GM19455 (cell line): ENCODE results near the gene PIK3C2B.
A peak's percentile ranks its signal among the peaks of the same experiment; 100 is the strongest.

Source experiments
- ATAC-seq: cut with Tn5 transposase; IDR thresholded peaks from one replicate; pipeline ENCODE4 v1.9.1; 2021; ENCODE audit not compliant: unreplicated experiment

The PIK3C2B gene

GRCh38 chr1:204461331-204462228 is 33.0 kb downstream of the PIK3C2B start:
- no peak for ATAC-seq

DNA sequence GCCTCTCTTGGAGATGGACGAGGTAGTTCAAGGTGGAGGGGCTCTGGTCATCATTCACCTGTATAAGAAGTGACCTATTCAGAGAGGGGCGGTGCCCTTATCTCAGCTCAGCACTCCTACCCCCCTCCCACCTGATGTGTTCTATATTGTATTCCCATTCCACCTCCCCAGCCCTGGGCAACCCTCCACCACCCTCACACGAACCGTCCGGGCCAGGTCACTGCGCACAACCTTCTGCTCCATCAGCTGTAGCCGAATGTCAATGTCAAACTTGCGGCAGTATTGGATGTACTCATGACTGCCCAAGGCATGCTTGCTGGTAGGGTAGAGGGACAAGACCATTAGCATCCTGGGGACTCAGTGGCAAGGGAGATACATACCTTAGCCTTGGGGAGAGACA is 34.3 kb downstream of the PIK3C2B start:
- ATAC-seq: no peak

- ATAC-seq: no peak
Observed at GRCh38 chr1:204459706-204460105, 34.9 kb downstream of the PIK3C2B start.

DNA sequence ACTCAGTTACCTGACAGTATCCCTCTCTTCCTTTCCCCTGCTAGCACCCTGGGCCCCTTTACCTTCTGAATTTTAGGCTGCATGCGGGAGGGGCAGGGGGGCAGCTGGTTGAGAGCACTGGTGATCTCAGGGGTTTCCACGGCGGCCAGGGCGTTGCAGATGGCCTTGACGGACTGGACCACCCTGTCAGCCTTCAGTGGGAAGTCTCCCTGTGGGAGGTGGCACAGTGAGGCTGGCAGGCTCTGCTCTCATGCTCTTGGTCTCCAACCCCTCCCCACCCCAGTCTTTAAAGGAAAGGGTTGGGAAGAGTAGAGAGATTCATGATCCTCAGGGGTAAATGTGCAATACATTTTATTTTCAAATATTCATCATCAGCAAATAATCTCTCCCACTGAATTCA is 36.9 kb downstream of the PIK3C2B start:
- no peak for ATAC-seq

GRCh38 chr1:204456826-204457442 is 37.7 kb downstream of the PIK3C2B start:
- no peak for ATAC-seq

DNA sequence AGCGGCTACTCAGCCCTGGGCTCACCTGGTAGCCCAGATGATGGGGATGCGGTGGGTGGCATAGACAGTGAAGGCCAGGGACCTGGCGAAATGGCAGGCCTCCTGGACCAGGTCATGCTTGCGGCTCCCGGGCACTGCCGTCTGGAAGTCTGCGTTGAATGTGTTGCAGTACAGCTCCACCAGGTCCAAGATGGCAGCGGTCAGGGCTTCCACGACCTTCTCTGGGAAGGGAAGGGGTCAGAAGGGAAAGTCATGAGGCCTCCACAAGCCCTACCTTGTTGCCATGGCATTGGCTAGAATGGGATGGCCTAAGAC is 38.8 kb downstream of the PIK3C2B start:
- ATAC-seq: no peak

DNA sequence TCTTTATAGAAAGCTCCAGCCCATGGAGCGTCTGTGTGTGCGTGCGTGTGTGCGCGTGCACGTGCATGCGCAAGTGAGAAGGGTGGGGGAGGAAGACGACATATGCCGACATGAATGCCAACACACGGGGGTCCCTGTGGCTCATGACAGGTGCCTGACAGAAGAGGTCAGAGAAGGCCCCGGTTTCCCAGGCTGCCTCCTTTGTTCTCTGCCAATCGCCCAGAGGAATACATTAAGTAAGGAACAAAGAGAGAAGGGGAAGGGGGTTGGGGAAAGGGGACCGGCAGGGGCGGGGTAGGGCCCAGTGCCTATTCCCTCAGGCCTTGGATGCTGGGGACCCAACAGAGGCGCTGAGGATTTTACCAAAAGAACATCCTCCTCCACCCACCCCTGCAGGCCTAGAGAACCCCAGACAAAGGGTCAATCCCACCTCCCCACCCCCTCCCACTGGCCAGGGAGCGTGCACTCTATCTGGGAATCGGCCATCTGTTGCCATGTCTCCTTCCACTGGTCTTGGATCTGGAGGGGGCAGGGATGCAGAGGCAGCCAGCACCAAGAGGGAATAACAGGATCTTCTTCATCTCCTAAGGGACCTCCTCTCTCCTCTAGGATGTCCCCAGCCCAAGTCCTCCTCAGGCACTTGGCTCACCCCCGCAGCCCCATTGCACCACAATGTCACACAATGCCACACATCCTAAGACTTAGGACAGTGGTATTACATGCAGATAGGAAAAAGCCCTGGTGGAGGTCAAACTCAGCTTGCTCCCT is 39.4 kb downstream of the PIK3C2B start:
- no peak for ATAC-seq

DNA sequence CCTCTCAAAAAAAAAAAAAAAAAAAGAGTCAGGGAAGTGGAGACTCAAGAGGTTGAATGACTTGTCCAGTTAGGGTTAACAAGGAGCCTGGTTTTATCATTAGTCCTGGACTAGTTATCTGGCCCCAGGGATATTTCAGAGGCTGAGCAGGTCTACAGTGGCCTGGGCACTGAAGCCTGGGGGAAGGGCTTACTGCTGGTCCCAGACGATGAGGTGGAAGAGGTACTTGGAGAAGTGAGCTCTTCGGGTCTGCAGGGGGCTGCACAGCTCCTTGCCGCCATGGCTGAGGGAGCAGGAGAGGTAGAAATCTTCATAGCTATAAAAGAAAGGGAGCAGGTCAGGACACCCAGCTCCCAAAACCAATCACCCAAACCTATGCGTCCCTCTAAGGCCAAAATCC is 40.1 kb downstream of the PIK3C2B start:
- ATAC-seq: no peak

GRCh38 chr1:204453141-204453772 is 41.3 kb downstream of the PIK3C2B start:
- peak; percentile 63 for ATAC-seq

DNA sequence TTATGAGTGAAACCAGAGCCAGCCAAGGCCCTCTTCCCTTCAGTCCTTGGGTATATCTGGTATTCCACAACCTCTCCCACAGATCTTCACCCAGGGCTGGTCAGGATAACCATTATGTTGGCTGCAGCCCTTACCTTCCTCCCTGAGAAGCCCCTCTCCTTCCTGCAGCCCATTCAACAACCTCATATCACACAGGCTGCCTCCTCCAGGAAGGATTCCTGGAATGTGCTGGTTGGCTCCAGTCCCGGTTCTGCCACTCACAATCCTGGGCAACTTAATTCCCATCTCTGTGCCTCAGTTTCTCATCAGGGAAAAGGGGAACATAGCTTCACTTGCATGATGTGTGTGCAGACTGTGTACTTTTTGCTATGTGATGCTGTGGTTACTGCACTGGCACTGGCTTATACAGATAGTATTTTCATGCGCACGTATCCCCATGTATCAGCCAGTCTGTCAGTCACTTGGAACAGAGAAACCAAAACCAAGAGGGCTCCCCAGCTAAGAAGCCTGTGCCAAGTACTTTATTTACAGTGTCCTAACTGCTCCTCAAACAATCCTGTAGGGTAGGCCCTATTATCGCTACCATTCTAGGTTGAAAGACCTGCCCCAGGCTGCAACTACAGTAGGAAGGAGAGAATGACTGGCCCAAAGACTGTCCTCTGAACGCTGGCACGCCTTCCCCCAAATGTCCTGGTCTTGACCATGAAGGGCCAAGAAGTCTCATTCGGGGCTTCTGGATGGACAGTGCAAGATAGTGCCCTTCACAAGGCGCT is 43.1 kb downstream of the PIK3C2B start:
- ATAC-seq: no peak

DNA sequence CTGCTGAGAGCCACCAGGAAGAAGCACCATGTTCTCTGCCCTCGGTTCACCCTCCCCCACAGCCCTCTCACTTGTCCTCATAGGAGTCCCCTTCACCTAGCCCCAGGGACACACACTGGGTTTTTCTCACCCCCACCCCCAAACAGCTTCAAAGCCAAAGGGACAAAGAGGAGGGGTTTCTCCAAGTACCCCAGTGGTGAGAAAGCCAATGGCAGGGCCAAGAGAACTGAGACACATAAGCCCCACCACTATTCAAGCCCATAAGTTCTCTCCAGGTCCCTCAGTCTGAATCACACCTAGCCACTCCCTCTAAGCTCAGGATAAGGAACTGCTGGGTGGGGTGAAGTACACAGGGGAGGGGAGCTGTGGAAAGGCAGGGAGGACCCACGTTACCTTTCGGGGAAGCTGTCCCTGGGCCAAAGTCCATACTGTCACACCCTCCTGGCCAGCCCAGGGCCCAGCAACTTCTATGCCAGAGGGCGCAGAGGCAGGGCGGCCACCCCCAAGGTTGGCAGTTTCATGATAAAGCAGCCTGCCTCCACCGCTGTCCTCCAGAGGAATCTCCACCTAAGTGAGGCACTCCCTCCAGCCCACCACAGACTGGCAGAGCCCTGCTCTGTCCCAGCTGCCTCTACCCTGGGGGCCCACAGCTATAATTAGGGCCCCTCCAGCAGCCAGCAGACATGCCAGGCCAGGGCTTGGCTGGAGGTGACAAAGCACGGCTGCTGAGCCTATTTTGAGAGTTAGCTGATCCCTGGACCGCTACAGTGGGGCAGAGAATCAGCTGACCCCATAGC is 43.9 kb downstream of the PIK3C2B start:
- ATAC-seq: no peak

GRCh38 chr1:204449678-204450280 is 44.8 kb downstream of the PIK3C2B start:
- ATAC-seq: no peak

DNA sequence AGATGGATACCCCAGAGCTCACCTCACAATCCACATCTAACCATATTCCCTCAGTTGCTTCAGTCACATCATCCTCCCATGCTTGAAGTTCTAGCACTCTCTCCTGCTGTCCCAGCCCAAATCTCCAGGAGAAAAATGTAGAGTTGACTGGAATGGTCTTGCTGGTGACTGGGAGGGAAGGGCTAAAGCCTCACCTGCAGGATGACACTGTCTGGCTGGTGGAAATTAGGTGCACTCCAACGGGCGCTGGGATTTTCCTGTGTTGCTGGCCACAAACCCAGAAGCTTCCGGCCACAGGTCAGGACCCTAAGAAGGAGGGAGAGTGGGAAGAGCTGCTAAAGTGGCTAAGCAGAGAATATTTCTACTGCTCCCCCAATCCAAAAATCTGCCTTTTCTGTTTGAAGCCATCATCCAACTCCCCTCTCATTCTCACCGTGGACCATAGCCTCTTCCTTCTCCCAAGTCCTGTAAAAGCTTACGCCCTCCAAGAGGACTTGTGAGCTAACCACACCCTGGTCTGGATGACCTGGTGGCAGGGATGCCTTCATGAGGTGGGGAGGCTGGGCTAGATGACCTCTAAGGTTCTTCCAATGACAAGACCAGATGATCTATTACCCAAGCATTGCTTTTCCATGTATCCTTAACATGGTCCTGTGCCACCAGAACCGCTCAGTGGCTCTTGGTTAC is 45.5 kb downstream of the PIK3C2B start:
- no peak for ATAC-seq

DNA sequence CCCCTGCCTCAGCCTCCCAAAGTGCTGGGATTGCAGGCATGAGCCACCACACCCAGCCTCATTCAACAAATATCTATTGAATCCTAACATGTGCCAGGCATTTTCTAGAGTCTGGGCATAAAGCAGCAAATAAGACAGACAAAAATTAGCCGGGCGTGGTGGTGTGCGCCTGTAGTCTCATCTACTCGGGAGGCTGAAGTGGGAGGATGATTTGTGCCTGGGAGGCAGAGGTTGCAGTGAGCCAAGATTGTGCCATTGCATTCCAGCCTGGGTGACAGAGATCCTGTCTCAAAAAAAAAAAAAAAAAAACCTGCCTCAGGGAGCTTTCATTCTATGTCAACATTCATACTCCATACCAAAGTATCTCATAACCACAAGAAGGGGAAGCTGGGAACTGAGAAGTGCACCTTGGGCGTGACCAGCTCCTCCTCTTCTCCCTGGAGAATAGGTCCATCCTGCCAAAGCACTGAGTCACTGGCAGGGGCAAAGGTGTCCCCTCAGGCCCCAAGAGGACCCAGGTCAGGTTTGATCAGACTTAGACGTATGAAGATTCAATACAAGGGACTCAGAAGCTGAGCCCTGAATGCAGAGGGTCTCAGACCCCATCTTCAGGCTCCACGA is 46.2 kb downstream of the PIK3C2B start:
- no peak for ATAC-seq

- ATAC-seq: no peak
Observed at GRCh38 chr1:204447736-204448135, 46.9 kb downstream of the PIK3C2B start.

- no peak for ATAC-seq
Observed at GRCh38 chr1:204447190-204447589, 47.4 kb downstream of the PIK3C2B start.

DNA sequence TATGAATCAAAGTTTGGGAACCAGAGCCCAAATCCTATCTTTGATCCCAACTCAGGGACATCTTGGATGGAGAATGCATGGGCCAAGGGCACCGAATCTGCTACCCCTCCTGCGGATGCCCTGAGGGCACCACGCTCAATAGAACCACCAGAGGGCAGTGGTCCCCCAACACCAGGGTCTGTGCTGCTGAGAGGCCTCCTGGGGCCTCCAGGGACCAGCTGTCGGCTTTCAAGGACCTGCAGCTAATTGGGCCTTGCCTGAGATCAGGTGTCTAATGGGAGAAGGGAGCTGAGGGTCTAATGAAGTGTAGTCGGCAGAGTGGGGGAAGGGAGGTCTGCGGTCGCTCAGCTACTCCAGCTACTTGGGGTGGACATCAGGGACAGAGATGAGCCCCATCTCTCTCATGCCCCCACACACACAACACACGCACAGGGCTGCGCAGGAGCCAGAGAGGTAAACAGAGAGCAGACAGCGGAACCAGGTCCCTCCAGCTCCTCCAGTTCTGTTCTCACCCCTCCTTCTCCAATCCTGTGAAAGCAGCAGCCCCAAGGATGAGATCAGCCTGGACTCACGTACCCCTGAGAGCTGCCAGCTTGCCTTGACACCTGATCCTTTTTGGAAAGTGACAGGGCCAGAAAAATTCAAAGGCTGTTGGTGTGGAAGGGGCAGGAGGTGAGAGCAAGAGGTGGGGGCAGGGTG is 48.0 kb downstream of the PIK3C2B start:
- ATAC-seq: no peak

GRCh38 chr1:204445860-204446412 is 48.7 kb downstream of the PIK3C2B start:
- no peak for ATAC-seq
